GM19397 (cell line): ENCODE data around the gene SLC6A1.
"Not testable (repeated sequence)": the region's sequence is repeated elsewhere in the genome, so short reads cannot be mapped to it uniquely, and the experiment has no call there.

Source experiments
- ATAC-seq: cut with Tn5 transposase; IDR thresholded peaks from one replicate; pipeline ENCODE4 v1.9.1; 2021; ENCODE audit warnings: mild to moderate bottlenecking, moderate library complexity; ENCODE audit not compliant: unreplicated experiment

The SLC6A1 gene

DNA sequence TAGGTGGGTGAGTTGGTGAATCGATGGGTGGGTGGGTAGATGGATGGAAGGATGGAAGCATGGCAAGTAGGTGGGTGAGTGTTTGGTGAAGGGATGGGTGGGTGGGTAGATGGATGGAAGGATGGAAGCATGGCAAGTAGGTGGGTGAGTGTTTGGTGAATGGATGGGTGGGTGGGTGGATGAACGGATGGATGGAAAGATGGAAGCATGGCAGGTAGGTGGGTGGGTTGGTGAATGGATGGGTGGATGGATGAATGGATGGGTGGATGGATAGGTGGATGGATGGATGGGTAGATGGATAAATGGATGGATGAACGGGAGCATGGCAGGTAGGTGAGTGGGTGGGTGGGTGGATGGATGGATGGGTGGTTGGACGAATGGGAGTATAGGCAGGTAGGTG lies 65.1 kb downstream of the SLC6A1 start:
- ATAC-seq: no peak

DNA sequence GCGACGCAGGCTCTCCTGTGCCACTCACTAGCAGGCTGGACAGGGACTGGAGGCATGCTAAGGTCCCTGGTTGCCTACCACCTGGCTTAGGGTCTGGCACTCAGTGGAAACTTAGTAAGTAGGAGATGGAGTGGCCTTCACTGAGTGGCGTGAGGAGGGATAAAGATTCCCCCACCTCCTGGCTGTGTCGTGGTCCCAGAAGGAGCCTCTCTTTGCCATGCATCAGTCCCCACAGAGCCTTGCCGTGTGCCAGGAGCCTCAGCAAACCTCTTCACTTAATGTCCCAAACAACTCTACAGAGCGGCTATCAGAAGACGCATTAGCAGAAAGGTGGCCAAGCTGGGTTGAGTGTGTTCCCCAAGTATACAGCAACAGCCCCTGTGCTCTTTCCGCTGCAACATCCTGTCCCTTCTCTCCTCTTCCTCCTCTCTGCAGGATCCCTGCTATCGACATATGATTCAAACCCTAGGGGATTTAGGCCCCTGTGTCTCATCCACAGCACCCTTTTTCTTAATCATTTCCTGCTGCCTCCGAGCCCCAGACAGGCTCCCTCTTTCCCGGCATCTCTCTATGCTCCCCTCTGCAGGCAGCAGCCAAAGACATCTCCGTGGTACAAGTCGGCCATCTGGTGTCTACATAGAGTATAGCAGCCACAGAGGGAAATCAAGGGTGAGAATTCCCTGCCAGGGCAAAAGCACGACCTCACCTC lies 66.7 kb downstream of the SLC6A1 start:
- no peak for ATAC-seq

DNA sequence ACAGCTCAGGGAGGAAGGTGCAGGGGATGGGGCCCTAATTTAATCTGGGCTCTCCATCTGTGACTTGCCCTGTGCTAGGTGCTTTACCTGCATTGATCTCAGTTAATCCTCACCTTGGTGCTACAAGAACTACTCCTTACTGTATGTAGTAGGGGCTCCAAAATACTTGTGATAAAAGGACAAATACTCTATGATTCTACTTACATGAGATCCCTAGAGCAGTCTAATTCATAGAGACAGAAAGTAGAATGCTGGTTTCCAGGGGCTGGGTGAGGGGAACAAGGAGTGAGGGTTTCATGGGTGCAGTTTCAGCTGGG lies 67.2 kb downstream of the SLC6A1 start:
- ATAC-seq: no peak

DNA sequence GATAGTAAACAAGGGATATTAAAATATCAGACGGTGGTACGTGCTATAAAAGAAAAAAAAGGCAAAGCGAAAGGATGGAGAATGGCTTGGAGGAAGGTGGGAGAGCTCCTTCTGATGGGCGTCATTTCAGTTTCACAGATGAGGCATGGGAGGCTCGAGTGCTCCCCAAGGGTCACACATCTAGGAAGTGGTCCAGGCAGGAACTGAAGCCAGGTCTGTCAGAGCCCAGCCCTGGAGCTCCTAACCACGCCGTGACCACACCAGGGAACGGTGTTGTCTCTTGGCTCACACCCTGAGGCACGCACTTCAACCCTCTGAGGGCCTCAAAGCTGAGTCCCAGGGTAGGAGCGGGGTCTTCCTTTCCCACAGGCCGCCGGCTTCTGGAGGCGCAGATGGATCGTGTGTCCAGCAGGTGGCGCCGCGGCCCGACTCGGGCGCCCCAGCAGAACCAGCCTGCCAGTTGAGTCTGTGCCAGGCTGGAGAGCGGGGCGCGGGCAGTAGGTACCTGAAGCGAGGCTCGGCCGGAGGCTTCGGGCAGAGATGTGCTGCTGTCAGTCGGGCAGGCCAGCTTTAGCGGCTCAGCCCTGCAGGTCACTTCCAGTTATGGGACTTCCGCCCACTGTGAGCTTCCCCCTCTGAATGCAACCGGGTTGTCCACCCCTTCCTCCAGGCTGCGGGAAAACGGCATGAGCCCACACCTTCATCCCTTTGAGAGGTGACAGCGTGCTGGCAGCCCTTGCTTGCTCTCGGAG lies 68.1 kb downstream of the SLC6A1 start:
- ATAC-seq: no peak

DNA sequence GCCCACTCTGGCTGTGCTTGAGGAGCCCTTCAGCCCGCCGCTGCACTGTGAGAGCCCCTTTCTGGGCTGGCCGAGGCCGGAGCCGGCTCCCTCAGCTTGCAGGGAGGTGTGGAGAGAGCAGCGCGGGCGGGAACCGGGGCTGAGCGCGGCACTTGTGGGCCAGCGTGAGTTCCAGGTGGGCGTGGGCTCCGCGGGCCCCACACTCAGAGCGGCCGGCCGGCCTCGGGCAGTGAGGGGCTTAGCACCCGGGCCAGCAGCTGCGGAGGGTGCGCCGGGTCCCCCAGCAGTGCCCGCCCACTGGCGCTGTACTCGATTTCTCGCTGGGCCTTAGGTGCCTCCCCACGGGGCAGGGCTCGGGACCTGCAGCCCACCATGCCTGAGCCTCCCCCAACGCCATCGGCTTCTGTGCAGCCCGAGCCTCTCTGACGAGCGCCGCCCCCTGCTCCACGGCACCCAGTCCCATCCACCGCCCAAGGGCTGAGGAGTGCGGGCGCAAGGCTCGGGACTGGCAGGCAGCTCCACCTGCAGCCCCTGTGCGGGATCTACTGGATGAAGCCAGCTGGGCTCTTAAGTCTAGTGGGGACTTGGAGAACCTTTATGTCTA lies 68.8 kb downstream of the SLC6A1 start:
- not testable (repeated sequence) for ATAC-seq

DNA sequence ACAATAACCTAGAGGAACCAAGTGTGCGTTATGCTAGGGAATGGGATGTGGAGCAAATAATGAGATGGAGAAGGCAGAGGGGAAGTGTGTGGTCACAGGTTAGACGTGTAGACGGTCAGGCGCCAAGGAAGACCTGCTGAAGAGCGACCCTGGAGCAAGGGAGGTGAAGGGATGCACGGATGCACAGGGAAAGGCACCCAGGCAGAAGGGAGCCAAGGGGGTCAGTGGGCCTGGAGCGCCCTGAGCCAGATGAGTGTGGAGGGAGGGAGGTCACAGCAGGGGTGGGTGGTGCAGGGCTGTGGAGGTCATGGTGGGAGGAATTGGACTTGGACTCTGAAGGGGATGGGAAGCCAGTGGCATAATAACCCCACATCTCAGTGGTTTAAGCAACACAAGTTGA lies 70.2 kb downstream of the SLC6A1 start:
- no peak for ATAC-seq

DNA sequence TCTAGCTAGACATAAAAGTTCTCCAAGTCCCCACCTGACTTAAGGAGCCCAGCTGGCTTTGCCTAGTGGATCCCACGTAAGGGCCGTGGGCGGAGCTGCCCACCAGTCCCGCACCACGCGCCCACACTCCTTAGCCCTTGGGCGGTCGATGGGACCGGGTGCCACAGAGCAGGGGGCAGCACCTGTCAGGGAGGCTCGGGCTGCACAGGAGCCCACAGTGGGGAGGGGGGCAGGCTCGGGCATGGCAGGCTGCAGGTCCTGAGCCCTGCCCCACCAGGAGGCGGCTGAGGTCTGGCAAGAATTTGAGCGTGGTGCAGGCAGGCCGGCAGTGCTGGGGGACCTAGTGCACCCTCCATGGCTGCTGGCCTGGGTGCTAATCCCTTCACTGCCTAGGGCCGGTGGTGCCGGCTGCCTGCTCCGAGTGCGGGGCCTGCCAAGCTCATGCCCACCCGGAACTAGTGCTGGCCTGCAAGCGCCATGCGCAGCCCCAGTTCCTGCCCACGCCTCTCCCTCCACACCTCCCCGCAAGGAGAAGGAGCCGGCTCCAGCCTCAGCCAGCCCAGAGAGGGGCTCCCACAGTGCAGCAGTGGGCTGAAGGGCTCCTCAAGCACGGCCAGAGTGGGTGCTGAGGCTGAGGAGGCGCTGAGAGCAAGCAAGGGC lies 78.7 kb downstream of the SLC6A1 start:
- ATAC-seq: no peak

DNA sequence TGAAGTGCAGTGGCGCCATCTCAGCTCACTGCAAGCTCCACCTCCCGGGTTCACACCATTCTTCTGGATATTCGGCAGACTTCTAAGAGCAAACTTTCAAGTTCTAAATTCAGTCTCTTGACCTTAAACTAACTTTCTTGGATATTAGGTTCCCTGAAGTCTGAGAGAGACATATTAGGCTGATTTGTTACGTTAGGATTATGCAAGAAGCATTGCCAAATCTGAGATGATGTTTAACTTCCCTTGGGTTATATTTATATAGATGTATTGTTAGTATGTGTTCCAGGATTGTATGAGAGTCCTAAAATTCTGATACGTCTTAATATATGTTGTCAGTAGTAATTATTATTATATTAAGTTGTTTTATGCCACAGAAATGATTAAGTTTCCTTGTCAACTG lies 80.1 kb downstream of the SLC6A1 start:
- no peak for ATAC-seq

DNA sequence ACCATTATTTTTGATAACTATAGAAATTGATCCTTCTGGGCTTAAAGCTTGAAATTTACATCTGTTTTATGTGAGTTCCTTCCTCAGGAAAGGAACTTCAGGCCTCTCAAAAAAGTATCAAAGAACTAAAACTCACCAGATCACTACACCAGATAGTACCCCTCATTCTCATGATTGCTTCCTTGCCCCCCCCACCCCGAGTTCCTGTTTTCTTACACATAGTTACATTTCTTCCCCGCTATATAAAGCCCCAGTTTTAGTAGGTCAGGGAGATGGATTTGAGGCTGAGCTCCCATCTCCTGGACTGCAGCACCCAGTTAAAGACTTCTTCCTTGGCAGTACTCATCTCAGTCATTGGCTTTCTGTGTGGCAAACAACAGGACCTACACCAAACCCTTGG lies 81.5 kb downstream of the SLC6A1 start:
- ATAC-seq: no peak

DNA sequence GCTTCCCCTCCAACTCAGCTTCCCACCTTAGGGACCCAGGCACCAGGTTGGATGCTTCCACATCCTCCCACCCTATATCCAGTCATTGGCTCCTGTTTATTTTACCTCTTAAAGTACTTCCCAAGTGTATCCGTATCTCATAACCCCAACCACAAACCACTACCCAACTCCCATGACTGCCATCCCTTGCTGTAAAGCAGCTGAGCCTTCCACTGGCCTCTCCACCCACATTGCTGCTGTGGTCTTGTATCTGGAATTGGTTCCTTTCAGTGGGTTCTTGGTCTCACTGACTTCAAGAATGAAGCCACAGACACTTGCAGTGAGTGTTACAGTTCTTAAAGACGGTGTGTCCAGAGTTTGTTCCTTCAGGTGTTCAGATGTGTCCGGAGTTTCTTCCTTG lies 81.9 kb downstream of the SLC6A1 start:
- ATAC-seq: no peak

DNA sequence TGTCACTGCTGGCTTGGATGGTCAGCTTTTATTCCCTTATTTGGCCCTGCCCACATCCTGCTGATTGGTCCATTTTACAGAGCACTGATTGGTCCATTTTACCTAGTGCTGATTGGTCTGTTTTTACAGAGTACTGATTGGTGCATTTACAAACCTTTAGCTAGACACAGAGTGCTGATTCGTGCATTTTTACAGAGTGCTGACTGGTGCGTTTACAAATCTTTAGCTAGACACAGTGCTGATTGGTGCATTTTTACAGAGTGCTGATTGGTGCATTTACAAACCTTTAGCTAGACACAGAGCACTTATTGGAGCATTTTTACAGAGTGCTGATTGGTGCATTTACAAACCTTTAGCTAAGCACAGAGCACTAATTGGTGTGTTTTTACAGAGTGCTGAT lies 82.6 kb downstream of the SLC6A1 start:
- not testable (repeated sequence) for ATAC-seq

DNA sequence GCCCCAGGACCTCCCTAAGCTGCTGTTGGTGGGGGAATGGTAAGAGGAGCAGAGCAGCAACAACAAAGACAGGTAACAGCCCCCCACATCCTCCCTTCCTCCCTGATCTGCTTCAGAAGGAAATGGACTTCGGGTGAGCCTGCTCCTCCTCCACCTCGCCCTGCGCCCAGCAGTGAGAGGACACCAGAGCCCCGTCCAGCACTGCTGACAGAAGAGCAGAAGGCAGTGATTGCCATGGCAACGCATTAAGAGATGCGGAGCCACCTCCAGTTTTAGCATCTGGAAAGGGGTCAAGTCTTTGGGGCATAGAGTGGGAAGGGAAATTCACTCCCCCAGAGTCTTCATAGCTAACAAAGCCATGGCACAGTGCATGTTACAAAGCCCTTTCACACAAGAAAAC lies 84.2 kb downstream of the SLC6A1 start:
- no peak for ATAC-seq

DNA sequence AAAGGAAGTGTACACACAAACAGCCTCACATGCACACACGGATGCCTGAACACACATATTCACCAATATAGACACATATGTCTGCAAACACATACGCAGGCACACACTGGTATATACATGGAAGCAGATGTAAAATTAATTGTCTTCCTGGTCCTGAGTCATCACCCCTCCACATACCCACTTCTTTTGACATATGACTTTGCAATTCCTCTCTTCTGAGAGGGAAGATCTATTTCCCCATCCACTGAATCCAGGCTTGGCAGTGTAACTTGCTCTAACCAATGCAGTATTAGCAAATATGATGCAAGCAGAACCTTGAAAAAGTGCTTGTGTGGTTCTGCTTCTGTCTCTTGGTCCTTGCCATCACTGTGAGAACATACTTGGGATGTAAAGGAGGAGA lies 84.9 kb downstream of the SLC6A1 start:
- ATAC-seq: no peak

DNA sequence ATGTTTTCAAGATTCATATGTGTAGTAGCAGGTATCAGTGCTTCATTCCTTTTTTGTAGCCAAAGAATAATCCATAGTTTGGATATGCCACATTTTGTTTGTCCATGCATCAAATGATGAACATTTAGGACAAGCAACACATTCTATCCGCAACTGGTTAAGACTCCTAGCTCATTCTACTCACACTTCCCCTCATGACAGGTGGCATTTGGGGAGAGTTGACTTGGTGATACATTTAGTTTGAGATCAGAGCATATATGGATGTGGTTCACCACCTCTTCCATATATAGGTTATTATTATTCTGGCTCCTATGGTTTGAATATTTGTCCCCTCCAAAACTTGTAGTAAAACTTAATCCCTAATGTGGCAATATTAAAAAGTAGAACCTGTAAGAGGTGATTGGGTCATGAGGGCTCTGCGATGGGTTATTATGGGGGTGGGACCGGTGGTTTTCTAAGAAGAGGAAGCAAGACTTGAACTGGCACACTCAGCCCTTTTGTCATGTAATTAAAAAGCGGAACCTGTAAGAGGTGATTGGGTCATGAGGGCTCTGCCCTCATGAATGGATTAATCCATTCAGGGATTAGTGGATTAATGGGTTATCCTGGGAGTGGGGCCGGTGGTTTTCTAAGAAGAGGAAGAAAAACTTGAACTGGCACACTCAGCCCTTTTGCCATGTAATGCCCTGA lies 86.4 kb downstream of the SLC6A1 start:
- ATAC-seq: no peak

DNA sequence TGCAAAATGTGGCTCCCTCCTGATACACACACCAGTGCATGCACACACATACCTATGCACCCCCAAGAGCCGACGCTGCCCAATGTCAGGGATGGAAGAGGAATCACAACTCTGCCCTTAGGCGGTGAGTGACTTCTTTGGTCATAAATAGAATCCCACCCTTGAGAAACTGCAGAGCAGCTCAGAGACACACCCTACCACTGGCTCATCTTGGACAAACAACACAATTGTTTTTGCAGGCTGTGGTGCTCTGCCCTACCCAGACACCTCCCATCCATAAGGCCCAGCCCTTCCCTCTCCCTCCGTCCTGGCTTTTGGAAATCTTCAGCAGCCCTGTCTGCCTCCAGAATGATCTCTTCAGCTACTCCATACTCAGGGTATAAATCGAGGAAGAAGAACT lies 87.9 kb downstream of the SLC6A1 start:
- no peak for ATAC-seq

DNA sequence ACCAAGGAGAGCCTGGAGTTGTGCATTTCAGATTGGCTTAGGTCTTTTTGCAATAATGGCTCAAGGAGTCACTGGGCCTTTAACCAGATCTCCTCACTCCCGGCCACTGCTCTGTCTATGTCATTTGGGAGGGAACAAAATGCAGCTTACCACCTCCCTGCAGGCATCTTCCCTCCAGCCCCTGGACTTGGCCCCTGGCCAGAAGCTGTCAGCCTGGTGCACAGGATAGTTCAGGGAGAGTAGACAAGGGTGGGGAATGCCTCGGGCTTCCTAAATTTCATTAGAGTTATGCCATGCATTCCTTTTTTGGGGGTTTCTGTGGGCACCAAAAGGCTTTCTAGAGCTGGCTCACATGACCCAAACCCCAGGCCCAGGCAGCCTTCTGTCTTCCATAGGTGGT lies 91.5 kb downstream of the SLC6A1 start:
- no peak for ATAC-seq

DNA sequence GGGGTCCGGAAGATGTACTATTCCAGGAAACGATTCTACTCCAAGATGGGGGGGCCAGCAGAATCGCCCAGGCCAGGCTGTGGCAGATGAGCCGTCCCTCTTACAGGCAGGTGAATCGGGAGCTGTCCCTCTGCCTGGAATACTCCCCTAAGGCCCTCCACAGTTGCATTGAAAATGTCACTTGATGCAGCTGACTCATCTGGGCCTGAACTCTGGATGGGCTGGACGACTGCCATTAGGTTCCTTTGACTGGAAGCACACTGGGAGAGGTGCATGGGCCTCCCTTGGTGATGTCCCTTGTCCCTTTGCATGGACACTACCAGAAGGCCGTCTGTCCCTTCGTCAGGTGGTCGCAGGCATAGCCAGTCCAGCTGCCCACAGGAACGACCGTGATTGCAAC lies 92.1 kb downstream of the SLC6A1 start:
- ATAC-seq: no peak

DNA sequence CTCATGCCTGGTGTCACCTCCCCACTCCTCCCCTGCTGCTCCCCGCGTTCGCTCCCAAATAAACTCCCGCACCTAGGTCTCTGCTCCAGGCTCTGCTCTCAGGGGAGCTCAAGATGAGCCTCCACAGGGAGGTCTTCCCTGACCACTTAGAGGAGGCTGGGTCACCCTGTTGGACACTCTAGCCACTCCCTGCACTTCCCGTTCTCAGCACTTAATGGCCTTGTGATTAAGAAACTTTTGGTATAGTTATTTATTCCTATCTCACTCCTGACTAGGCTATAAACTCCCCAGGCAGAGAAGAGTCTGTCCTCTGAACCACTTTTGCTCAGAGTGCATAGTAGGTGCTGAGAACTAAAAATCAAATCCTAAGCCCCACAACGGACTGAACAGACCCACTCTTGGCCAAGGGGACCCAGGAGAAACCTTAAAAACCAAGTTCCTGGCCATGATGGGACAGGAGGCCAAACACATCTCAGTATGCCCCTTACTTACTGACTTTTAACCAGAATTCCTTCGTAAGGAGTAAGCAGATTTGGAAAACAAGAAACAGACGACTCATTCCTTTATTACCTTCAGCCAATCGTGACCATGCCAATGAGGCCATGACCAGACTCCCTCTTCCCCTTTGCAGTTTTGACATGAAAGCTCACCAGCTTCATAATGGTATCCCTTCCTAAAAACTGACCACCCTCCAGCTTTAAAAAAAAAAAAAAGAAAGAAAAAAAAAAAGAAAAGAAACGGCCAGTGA lies 92.7 kb downstream of the SLC6A1 start:
- no peak for ATAC-seq

DNA sequence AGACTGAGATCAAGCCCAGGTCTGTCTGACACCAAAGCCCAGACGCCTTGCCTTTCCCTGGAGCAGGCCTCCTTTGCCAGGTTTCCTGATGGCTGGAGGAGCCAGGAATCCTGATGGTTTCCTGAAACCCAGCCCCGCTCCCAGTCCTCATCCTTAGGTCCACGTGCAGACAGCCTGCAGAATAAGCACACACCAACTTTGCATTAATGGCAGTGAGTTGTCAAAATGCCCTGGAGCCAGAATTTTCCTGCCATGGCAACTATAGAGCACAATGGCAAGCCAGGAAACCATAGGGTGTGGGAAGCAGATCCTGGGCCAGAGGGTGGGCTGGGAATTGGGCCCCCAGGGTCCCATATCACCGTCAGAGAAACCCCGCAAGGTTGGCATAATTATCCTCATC lies 94.3 kb downstream of the SLC6A1 start:
- ATAC-seq: no peak

DNA sequence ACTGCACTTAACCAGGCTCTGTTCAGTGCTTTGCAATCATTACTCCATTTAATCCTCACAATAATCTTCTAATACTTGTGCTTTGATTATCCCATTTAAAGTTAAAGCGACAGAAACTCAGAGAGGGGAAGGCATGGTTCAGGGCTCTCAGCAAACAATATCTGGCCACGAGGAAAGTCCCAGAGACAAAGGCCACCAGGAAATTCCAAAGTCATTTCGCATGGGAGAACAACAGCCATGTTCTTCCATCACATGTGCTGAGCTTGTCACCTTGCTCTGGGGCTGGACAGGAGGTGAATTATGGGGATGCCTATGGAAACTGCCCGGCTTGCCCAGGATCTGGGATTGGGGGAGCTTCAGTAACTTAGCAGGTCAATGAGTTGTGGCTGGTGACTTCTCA lies 95.5 kb downstream of the SLC6A1 start:
- no peak for ATAC-seq

DNA sequence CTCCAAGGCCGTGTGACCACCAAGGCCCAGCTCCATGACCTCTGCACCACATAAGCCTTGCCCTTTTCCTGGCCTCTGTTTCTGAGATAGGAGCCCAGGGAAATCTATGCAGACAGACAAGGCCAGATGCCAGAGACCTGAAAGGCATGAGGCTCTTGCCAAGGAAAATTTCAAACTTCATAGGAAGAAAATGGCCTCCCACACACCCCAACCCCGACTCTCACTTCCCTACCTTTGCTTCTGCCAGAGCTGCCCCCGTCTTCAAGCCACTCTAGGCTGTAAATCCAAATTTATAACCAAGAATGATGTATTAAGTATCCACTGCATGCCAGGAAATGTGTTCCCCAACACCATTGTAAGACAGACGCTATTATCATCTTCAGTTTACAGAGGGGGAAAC lies 96.3 kb downstream of the SLC6A1 start:
- ATAC-seq: no peak
